ENCODE results near the gene TMEM86A.

- TF ChIP-seq GATA3 (IDR thresholded peaks at IDR 0.05; ENCODE audit: low read depth, low read length) (no peak), GATA2 (IDR thresholded peaks at IDR 0.05; ENCODE audit: low read depth, low read length) (no peak)
Observed at GRCh38 chr11:18696638-18697225, 1.8 kb upstream of the TMEM86A start.
